OCI-LY3 (cell line): ENCODE data around the gene RNF6.

Experiments
- CTCF ChIP-seq: fragments of 200-600, 300-600 bp; sonication (generic); IDR thresholded peaks from 2 replicates; pipeline ENCODE4 v1.5.1; 2014; ENCODE audit warnings: antibody characterized with exemption, low read length, low read depth
- EZH2phosphoT487 ChIP-seq: fragments of 200-600 bp; shearing (Covaris generic); IDR thresholded peaks from 2 replicates; pipeline ENCODE4 v1.6.1; 2018; ENCODE audit warnings: antibody characterized with exemption, mixed run types, low read depth

GRCh38 chr13:26186118-26186870 is 35.8 kb downstream of the RNF6 start:
- TF ChIP-seq CTCF: peak; percentile 50
- no peak for TF ChIP-seq EZH2phosphoT487
